CD8-positive, alpha-beta memory T cell (primary cell): Measurements from ENCODE around the gene PKIG. TPM values are rescaled to one million over a fixed set of nuclear protein-coding genes. Genes with fewer than 3 reads are reported as not detected.
"Not testable (repeated sequence)": the region's sequence is repeated elsewhere in the genome, so short reads cannot be mapped to it uniquely, and the experiment has no call there.

Experiments
- CTCF ChIA-PET: fragments of 350-600 bp; sonication (Branson Sonifier 250); formaldehyde crosslinking; loops from one replicate; lab custom pipeline; 2021; ENCODE audit warnings: antibody characterized with exemption; lab: Charles Lee
- POLR2A ChIA-PET: fragments of 350-600 bp; sonication (Branson Sonifier 250); formaldehyde crosslinking; loops from one replicate; lab custom pipeline; 2021; ENCODE audit warnings: antibody characterized with exemption; lab: Charles Lee
- DNase-seq, 5 donors: peaks; one replicate each; pipeline versions ENCODE4 v3.0.0 to v3.0.0-alpha.2; 2020 to 2022; ENCODE audit warnings: mixed read lengths in 1 of 5
- H3K27ac ChIP-seq: one replicate; pipeline ENCODE4 v1.7.0; 2013; ENCODE audit warnings: low read depth, mild to moderate bottlenecking, low read length, moderate library complexity
- H3K27me3 ChIP-seq: 2 replicates; pipeline ENCODE4 v1.7.0; 2013; ENCODE audit warnings: low read length, mild to moderate bottlenecking; ENCODE audit not compliant: insufficient read depth, poor library complexity, severe bottlenecking
- H3K36me3 ChIP-seq: 2 replicates; pipeline ENCODE4 v1.7.0; 2013; ENCODE audit warnings: mild to moderate bottlenecking, low read length, moderate library complexity; ENCODE audit not compliant: insufficient read depth
- H3K4me1 ChIP-seq: 2 replicates; pipeline ENCODE4 v1.7.0; 2013; ENCODE audit warnings: mild to moderate bottlenecking, low read length, moderate library complexity; ENCODE audit not compliant: insufficient read depth
- H3K4me3 ChIP-seq: 2 replicates; pipeline ENCODE4 v1.7.0; 2013; ENCODE audit warnings: mild to moderate bottlenecking, low read length
- H3K9me3 ChIP-seq: 2 replicates; pipeline ENCODE4 v1.7.0; 2013; ENCODE audit warnings: mild to moderate bottlenecking, low read length
- H3K27ac Mint-ChIP-seq, 8 donors: one replicate each; pipeline ENCODE4 v1.8.0; 2020 to 2021; ENCODE audit warnings: mixed read lengths in 8 of 8, mild to moderate bottlenecking in 6 of 8, inconsistent platforms in 3 of 8, moderate library complexity in 3 of 8
- H3K27me3 Mint-ChIP-seq, 2 donors: one replicate each; pipeline ENCODE4 v1.8.0; 2020 to 2021; ENCODE audit warnings: mixed read lengths in 2 of 2, mild to moderate bottlenecking in 1 of 2, moderate library complexity in 1 of 2
- H3K36me3 Mint-ChIP-seq, 3 donors: one replicate each; pipeline ENCODE4 v1.8.0; 2020 to 2021; ENCODE audit warnings: mixed read lengths in 3 of 3, inconsistent platforms in 1 of 3, mild to moderate bottlenecking in 1 of 3
- H3K4me1 Mint-ChIP-seq, 3 donors: one replicate each; pipeline ENCODE4 v1.8.0; 2020 to 2021; ENCODE audit warnings: mixed read lengths in 3 of 3, inconsistent platforms in 1 of 3, mild to moderate bottlenecking in 1 of 3
- H3K4me3 Mint-ChIP-seq, 7 donors: one replicate each; pipeline ENCODE4 v1.8.0; 2020 to 2021; ENCODE audit warnings: mixed read lengths in 7 of 7, mild to moderate bottlenecking in 6 of 7, moderate library complexity in 4 of 7, inconsistent platforms in 2 of 7
- H3K9me3 Mint-ChIP-seq, 5 donors: one replicate each; pipeline ENCODE4 v1.8.0; 2020 to 2022; ENCODE audit warnings: mixed read lengths in 5 of 5, mild to moderate bottlenecking in 3 of 5, moderate library complexity in 2 of 5, inconsistent platforms in 1 of 5
- polyA plus RNA-seq: library from polyadenylated mRNA; unstranded; fragments of 300-500 nt; fragmentation: Illumina TruSeq; gene quantifications from one replicate; pipeline ENCODE4 v1.2.3, GENCODE V29; 2021
- total RNA-seq, 2 experiments: library from RNA; stranded (reverse); gene quantifications; one replicate each; pipeline ENCODE4 v1.2.3, GENCODE V29; 2021

PKIG gene
- total and polyA plus RNA-seq, 3 experiments from 2014 or later, result 0.97 to 4.9 (median 4.4) TPM

- no peaks in the 10 kb centered on the region for H3K27me3 ChIP-seq
- H3K27me3 Mint-ChIP-seq, result no peaks in the 10 kb centered on the region
- peak overlapping the region; percentile 83 to 95 (median 89) for H3K4me3 Mint-ChIP-seq
- H3K36me3 Mint-ChIP-seq, result peaks cover 0 to 9% (median 0%) of the 10 kb centered on the region in 3 donors
- DNase-seq, result no peak
- H3K9me3 Mint-ChIP-seq, result no peaks in the 10 kb centered on the region
- H3K4me1 Mint-ChIP-seq, result peaks cover 48 to 61% (median 60%) of the 10 kb centered on the region in 3 donors
- peaks cover 55% of the 10 kb centered on the region for H3K4me1 ChIP-seq
- peak overlapping the region; percentile 71 for H3K27ac ChIP-seq
- CTCF ChIA-PET, result interaction anchor here (1.0 to 13.3 kb wide), 7 partner anchors 9 to 131 kb away, joined by 3 to 130 read pairs (median 8); no protein-coding TSS in a partner anchor
- POLR2A ChIA-PET, result interaction anchor here (1.0 to 1.1 kb wide), 3 partner anchors 9 to 130 kb away, joined by 3 to 7 read pairs (median 7); partner anchors contain the start of gene SERINC3
- no peaks in the 10 kb centered on the region for H3K9me3 ChIP-seq
- H3K4me3 ChIP-seq, result peak overlapping the region; percentile 85
- H3K36me3 ChIP-seq, result no peaks in the 10 kb centered on the region
- H3K27ac Mint-ChIP-seq, result peak overlapping the region; percentile 79 to 98 (median 92)
Observed at GRCh38 chr20:44651434-44651683, 69.0 kb downstream of the PKIG start.

- H3K4me1 Mint-ChIP-seq, result peaks cover 43 to 56% (median 55%) of the 10 kb centered on the region in 3 donors
- H3K27me3 Mint-ChIP-seq, result no peaks in the 10 kb centered on the region
- H3K27me3 ChIP-seq, result no peaks in the 10 kb centered on the region
- peak within 1 kb of the TSS; percentile 83 to 95 (median 89) for H3K4me3 Mint-ChIP-seq
- peaks cover 0 to 11% (median 0%) of the 10 kb centered on the region in 3 donors for H3K36me3 Mint-ChIP-seq
- POLR2A ChIA-PET, result interaction anchor here (0.7 to 1.0 kb wide), 5 partner anchors 9 to 233 kb away, joined by 3 to 7 read pairs (median 3); partner anchors contain the start of genes SERINC3 and YWHAB
- H3K9me3 Mint-ChIP-seq, result no peaks in the 10 kb centered on the region
- peak within 1 kb of the TSS; percentile 85 for H3K4me3 ChIP-seq
- H3K9me3 ChIP-seq, result no peaks in the 10 kb centered on the region
- no peaks in the 10 kb centered on the region for H3K36me3 ChIP-seq
- H3K27ac Mint-ChIP-seq, result peak within 1 kb of the TSS; percentile 79 to 98 (median 94)
- H3K4me1 ChIP-seq, result peaks cover 50% of the 10 kb centered on the region
- DNase-seq, result peak; percentile 45 to 69 (median 54)
- peak within 1 kb of the TSS; percentile 71 for H3K27ac ChIP-seq
- CTCF ChIA-PET, result interaction anchor here (1.1 to 13.3 kb wide), 4 partner anchors 32 to 132 kb away, joined by 3 to 130 read pairs (median 7); no protein-coding TSS in a partner anchor
Observed at GRCh38 chr20:44651684-44652423, 69.5 kb downstream of the PKIG start, which contains the start of gene ADA. Gene ADA, minus strand, starts transcription at chr20:44651699. Its CDS starts 92 bp downstream, at chr20:44651607.

GRCh38 chr20:44653546-44653945, 71.2 kb downstream of the PKIG start:
- H3K27me3 ChIP-seq, result no peaks in the 10 kb centered on the region
- no peaks in the 10 kb centered on the region for H3K9me3 ChIP-seq
- peak overlapping the region; percentile 52 to 90 (median 74) for H3K4me3 Mint-ChIP-seq
- H3K36me3 ChIP-seq, result no peaks in the 10 kb centered on the region
- DNase-seq, result no peak
- no peaks in the 10 kb centered on the region for H3K27me3 Mint-ChIP-seq
- H3K9me3 Mint-ChIP-seq, result no peaks in the 10 kb centered on the region
- H3K27ac ChIP-seq, result no peak overlapping the region
- H3K4me3 ChIP-seq, result no peak overlapping the region
- peak overlapping the region in 7 of 8 donors; percentile 17 to 90 (median 63) for H3K27ac Mint-ChIP-seq
- peaks cover 33% of the 10 kb centered on the region for H3K4me1 ChIP-seq
- peaks cover 2 to 23% (median 4%) of the 10 kb centered on the region in 3 donors for H3K36me3 Mint-ChIP-seq
- ChIA-PET POLR2A (no interaction called here), CTCF (interaction anchor here (1.5 to 13.3 kb wide), 2 partner anchors 15 to 30 kb away, joined by 4 to 130 read pairs; no protein-coding TSS in a partner anchor)
- peaks cover 30 to 39% (median 38%) of the 10 kb centered on the region in 3 donors for H3K4me1 Mint-ChIP-seq

- ChIA-PET CTCF (interaction anchor here (1.5 to 13.3 kb wide), 2 partner anchors 14 to 30 kb away, joined by 4 to 130 read pairs; no protein-coding TSS in a partner anchor), POLR2A (interaction anchor here (0.8 kb wide), 1 partner anchor 29 kb away, joined by 3 read pairs; no protein-coding TSS in a partner anchor)
- peaks cover 24 to 32% (median 31%) of the 10 kb centered on the region in 3 donors for H3K4me1 Mint-ChIP-seq
- peak overlapping the region in 6 of 8 donors; percentile 17 to 52 (median 36) for H3K27ac Mint-ChIP-seq
- H3K27ac ChIP-seq, H3K27me3 ChIP-seq, H3K9me3 Mint-ChIP-seq, H3K27me3 Mint-ChIP-seq, H3K9me3 ChIP-seq, H3K36me3 ChIP-seq, DNase-seq, H3K4me3 ChIP-seq: not testable (repeated sequence)
- peak overlapping the region in 3 of 7 donors; percentile 19 to 35 (median 29) for H3K4me3 Mint-ChIP-seq
- H3K4me1 ChIP-seq, result peaks cover 26% of the 10 kb centered on the region
- peaks cover 4 to 29% (median 9%) of the 10 kb centered on the region in 3 donors for H3K36me3 Mint-ChIP-seq
Observed at GRCh38 chr20:44654210-44654609, 71.8 kb downstream of the PKIG start.

- DNase-seq, result no peak
- Mint-ChIP-seq H3K36me3 (peaks cover 4 to 46% (median 9%) of the 10 kb centered on the region in 3 donors), H3K4me1 (peaks cover 9 to 20% (median 19%) of the 10 kb centered on the region in 3 donors), H3K9me3 (no peaks in the 10 kb centered on the region), H3K27ac (peak overlapping the region in 4 of 8 donors; percentile 25 to 57 (median 37)), H3K4me3 (peak overlapping the region in 1 of 7 donors; percentile 31), H3K27me3 (no peaks in the 10 kb centered on the region)
- CTCF ChIA-PET, result interaction anchor here (1.3 kb wide), 1 partner anchor 27 kb away, joined by 7 read pairs; no protein-coding TSS in a partner anchor
- Histone ChIP-seq H3K4me3 (no peak overlapping the region), H3K9me3 (no peaks in the 10 kb centered on the region), H3K4me1 (peaks cover 7% of the 10 kb centered on the region), H3K27me3 (no peaks in the 10 kb centered on the region), H3K27ac (no peak overlapping the region), H3K36me3 (no peaks in the 10 kb centered on the region)
- POLR2A ChIA-PET, result no interaction called here
Observed at GRCh38 chr20:44656448-44656847, 74.1 kb downstream of the PKIG start.

GRCh38 chr20:44657875-44658274, 75.5 kb downstream of the PKIG start:
- ChIA-PET CTCF (no interaction called here), POLR2A (no interaction called here)
- peaks cover 7 to 20% (median 14%) of the 10 kb centered on the region in 3 donors for H3K4me1 Mint-ChIP-seq
- no peaks in the 10 kb centered on the region for H3K27me3 Mint-ChIP-seq
- H3K36me3 ChIP-seq, result no peaks in the 10 kb centered on the region
- no peak overlapping the region for H3K27ac ChIP-seq
- no peak for DNase-seq
- peak overlapping the region in 2 of 8 donors; percentile 54 to 84 for H3K27ac Mint-ChIP-seq
- H3K4me1 ChIP-seq, result peaks cover 6% of the 10 kb centered on the region
- H3K4me3 Mint-ChIP-seq, result no peak overlapping the region
- H3K4me3 ChIP-seq, result no peak overlapping the region
- no peaks in the 10 kb centered on the region for H3K9me3 Mint-ChIP-seq
- no peaks in the 10 kb centered on the region for H3K9me3 ChIP-seq
- peaks cover 6 to 54% (median 9%) of the 10 kb centered on the region in 3 donors for H3K36me3 Mint-ChIP-seq
- H3K27me3 ChIP-seq, result no peaks in the 10 kb centered on the region

GRCh38 chr20:44658810-44659209, 76.4 kb downstream of the PKIG start:
- Histone ChIP-seq H3K27ac (no peak overlapping the region), H3K27me3 (no peaks in the 10 kb centered on the region), H3K4me1 (no peaks in the 10 kb centered on the region), H3K36me3 (no peaks in the 10 kb centered on the region), H3K9me3 (no peaks in the 10 kb centered on the region), H3K4me3 (no peak overlapping the region)
- CTCF ChIA-PET, result no interaction called here
- Mint-ChIP-seq H3K27me3 (no peaks in the 10 kb centered on the region), H3K9me3 (no peaks in the 10 kb centered on the region), H3K4me3 (no peak overlapping the region), H3K36me3 (peaks cover 6 to 59% (median 9%) of the 10 kb centered on the region in 3 donors), H3K4me1 (peaks cover 0 to 12% (median 6%) of the 10 kb centered on the region in 3 donors), H3K27ac (peak overlapping the region in 2 of 8 donors; percentile 2 to 24)
- DNase-seq, result no peak
- POLR2A ChIA-PET, result no interaction called here
